COLO829 (cell line): ENCODE results near the gene ARHGAP36.
A peak's percentile ranks its signal among the peaks of the same experiment; 100 is the strongest.

Experiments used
- DNase-seq: peaks from one replicate; pipeline ENCODE4 v3.0.0; 2012; ENCODE audit warnings: low spot score

The ARHGAP36 gene

GRCh38 chrX:131058136-131058868 is at the start of gene ARHGAP36:
TSS of gene ARHGAP36 (plus strand) at chrX:131058346. CDS start at chrX:131081666, 23,320 bp downstream.
- DNase-seq = no peak

- no peak for DNase-seq
Observed at GRCh38 chrX:131010186-131010585, 48.0 kb upstream of the ARHGAP36 start.

GRCh38 chrX:131025336-131025735 is 32.8 kb upstream of the ARHGAP36 start:
- no peak for DNase-seq

- no peak for DNase-seq
Observed at GRCh38 chrX:131032354-131033230, 25.6 kb upstream of the ARHGAP36 start.

- DNase-seq = no peak
Observed at GRCh38 chrX:131034063-131034462, 24.1 kb upstream of the ARHGAP36 start.

GRCh38 chrX:131040781-131041180 is 17.4 kb upstream of the ARHGAP36 start:
- no peak for DNase-seq

- DNase-seq = no peak
Observed at GRCh38 chrX:131041667-131042066, 16.5 kb upstream of the ARHGAP36 start.

- no peak for DNase-seq
Observed at GRCh38 chrX:131045726-131046125, 12.4 kb upstream of the ARHGAP36 start.

GRCh38 chrX:131046596-131046995 is 11.6 kb upstream of the ARHGAP36 start:
- DNase-seq = no peak

- DNase-seq = no peak
Observed at GRCh38 chrX:131047180-131047579, 11.0 kb upstream of the ARHGAP36 start.

- DNase-seq = no peak
Observed at GRCh38 chrX:131053076-131053475, 5.1 kb upstream of the ARHGAP36 start.

- DNase-seq = no peak
Observed at GRCh38 chrX:131054906-131055305, 3.2 kb upstream of the ARHGAP36 start.

- no peak for DNase-seq
Observed at GRCh38 chrX:131057706-131058105, 440 bp upstream of the ARHGAP36 start.

GRCh38 chrX:131059246-131059645 is 1.1 kb downstream of the ARHGAP36 start:
- no peak for DNase-seq

GRCh38 chrX:131060147-131060546 is 2.0 kb downstream of the ARHGAP36 start:
- no peak for DNase-seq

- no peak for DNase-seq
Observed at GRCh38 chrX:131061306-131061705, 3.2 kb downstream of the ARHGAP36 start.

GRCh38 chrX:131063613-131064012 is 5.5 kb downstream of the ARHGAP36 start:
- DNase-seq = no peak

- no peak for DNase-seq
Observed at GRCh38 chrX:131066237-131066636, 8.1 kb downstream of the ARHGAP36 start.

- no peak for DNase-seq
Observed at GRCh38 chrX:131067216-131067615, 9.1 kb downstream of the ARHGAP36 start.

- no peak for DNase-seq
Observed at GRCh38 chrX:131067846-131068745, 9.9 kb downstream of the ARHGAP36 start.

GRCh38 chrX:131068945-131069719 is 11.0 kb downstream of the ARHGAP36 start:
- DNase-seq = peak; percentile 24
